Measurements from ENCODE around the gene PLPP1. TPM values are rescaled to one million over a fixed set of nuclear protein-coding genes. Genes with fewer than 3 reads are reported as not detected.

Gene PLPP1
- total RNA-seq, 1 experiment from 2014 or later: 12.8 TPM

DNA sequence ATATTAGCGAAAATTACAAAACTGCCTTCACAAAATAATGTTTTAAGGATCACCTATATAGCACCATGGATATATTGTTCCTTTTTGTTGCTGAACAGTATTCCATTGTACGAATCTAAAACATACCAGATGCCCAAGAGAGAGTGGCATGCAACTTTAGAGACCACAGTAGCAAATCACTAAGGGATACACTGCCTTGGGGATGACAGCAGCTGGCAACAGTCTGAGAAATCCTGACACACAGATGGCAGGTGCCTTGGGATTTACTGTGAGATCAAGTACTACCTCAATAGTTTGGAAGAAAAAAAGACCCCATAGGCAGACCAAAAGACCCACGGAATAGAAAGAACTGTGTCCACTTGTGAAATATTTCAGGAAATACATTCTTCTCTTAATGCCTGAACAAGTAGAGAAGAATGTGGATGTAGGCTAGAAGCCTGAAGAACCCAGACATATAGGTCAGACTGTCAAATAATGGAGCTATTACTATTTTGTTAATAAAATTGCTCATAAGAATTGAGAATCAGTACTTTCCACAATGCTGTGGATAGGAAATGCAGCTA lies 53.4 kb downstream of the PLPP1 start:
- no peak for DNase-seq
- H3K4me3 ChIP-seq: no peak overlapping the region
- no peaks in the 10 kb centered on the region for H3K9me3 ChIP-seq
- no peaks in the 10 kb centered on the region for H3K27me3 ChIP-seq
- H3K36me3 ChIP-seq: no peaks in the 10 kb centered on the region

DNA sequence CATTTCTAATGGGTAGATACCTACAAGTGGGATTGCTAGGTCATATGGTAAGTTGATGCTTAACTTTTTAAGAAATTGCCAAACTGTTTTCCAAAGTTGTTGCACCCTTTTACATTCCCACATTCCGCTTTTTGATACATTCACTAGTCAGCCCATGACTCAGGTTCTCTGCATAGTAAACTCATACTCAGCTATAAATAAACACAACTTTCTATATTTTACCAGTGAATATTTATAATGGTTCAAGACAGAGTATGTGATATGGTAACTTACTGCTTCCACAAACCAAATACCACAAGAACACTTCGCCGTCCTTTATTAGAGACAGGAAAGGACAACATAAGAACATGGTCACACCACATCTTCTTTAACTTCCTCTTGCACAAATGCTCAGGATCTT lies 54.0 kb downstream of the PLPP1 start:
- no peaks in the 10 kb centered on the region for H3K36me3 ChIP-seq
- DNase-seq: no peak
- no peaks in the 10 kb centered on the region for H3K27me3 ChIP-seq
- H3K4me3 ChIP-seq: no peak overlapping the region
- no peaks in the 10 kb centered on the region for H3K9me3 ChIP-seq

DNA sequence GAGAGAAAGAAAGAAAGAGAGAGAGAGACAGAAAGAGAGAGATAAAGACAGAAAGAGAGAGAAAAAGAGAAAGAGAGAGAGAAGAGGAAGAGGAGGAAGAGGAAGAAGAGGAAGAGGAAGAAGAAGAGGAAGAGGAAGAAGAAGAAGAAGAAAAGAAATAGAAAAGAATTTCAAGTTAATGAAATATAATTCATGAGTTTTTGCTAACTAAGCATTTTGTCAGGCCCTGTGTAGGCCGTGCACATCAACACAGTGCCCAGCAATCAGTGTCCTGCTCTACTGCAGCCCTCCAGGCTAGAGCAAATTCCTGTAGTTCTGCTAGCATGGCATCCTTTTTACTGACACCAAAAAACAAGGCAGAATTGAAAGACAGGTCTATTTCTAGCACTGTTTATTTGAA lies 62.1 kb downstream of the PLPP1 start:
- no peak for DNase-seq
- no peaks in the 10 kb centered on the region for H3K27me3 ChIP-seq
- no peaks in the 10 kb centered on the region for H3K36me3 ChIP-seq
- H3K9me3 ChIP-seq: no peaks in the 10 kb centered on the region
- no peak overlapping the region for H3K4me3 ChIP-seq

DNA sequence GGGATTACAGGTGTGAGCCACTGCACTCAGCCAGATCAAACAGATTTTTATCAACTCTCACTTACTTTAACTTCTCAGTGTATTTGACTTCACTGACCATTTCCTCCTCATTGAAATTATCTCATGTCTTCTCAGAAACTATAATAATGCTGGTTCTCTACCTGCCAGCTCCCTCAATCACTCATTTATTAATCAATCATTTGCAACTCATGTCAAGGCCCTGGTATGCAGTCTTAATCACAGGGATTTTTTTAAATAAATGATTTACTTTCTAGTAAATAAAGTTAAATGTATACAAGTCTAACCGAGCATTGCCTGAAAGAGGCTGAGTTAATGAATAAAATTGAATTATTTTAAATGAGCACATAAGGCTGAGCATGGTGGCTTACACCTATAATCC lies 63.3 kb downstream of the PLPP1 start:
- H3K36me3 ChIP-seq: no peaks in the 10 kb centered on the region
- no peak for DNase-seq
- H3K4me3 ChIP-seq: no peak overlapping the region
- no peaks in the 10 kb centered on the region for H3K9me3 ChIP-seq
- H3K27me3 ChIP-seq: no peaks in the 10 kb centered on the region

DNA sequence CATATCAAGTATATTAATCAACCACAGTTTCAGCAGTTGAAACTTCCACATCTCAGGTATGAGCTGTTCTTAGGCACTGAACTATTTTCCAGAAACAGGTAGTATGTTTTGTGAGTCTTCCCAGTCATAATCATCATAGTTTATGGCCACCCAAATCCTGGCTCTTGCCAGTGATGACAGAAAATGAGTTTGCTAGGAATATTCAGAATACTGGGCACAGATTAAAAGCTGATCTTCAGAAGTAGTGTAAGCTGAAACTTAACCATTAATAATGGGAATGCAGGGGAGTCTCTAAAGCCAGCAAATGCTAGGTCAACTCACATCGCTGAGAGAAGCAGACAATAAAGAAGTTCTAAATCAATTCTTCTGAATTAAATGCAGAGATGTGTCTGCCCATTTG lies 64.5 kb downstream of the PLPP1 start:
- Histone ChIP-seq H3K27me3 (no peaks in the 10 kb centered on the region), H3K36me3 (no peaks in the 10 kb centered on the region), H3K4me3 (no peak overlapping the region), H3K9me3 (no peaks in the 10 kb centered on the region)
- DNase-seq: no peak

GRCh38 chr5:55469839-55470238 lies 64.9 kb downstream of the PLPP1 start:
- no peak overlapping the region for H3K4me3 ChIP-seq
- DNase-seq: no peak
- H3K9me3 ChIP-seq: no peaks in the 10 kb centered on the region
- H3K27me3 ChIP-seq: no peaks in the 10 kb centered on the region
- H3K36me3 ChIP-seq: no peaks in the 10 kb centered on the region

DNA sequence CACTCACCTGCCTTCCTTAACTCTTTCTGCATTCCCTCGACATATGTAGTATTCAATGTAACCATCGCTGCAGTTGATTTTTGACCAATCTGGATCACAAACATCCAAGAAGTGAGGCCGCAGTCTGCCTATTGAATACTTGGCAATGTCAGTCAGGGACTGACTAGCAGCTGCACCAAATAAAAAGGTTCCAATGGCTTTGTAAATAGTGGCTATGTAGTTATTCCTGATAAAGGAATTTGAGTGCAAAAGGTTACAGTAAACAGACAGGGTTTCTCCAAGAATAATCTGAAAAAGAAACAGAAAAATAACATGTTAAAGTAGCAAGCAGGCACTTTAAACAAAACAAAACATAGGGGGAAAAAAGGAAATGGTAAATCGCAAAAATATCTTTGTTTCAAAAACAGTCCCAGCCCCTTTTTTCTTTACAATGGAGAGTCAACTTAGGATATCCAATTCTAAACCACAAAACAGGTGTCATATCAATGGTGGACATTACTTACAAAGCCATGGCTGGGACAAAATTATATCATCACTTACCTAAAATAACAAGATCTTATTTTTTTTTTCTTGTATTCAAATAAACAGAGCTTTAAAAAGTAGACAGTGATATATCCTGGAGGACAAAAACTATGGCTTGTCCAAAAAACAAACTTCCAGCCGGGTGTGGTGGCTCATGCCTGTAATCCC lies 66.8 kb downstream of the PLPP1 start:
- H3K9me3 ChIP-seq: no peaks in the 10 kb centered on the region
- no peak overlapping the region for H3K4me3 ChIP-seq
- H3K36me3 ChIP-seq: no peaks in the 10 kb centered on the region; the same call in 1 of the 2 replicates
- no peak for DNase-seq
- H3K27me3 ChIP-seq: no peaks in the 10 kb centered on the region

DNA sequence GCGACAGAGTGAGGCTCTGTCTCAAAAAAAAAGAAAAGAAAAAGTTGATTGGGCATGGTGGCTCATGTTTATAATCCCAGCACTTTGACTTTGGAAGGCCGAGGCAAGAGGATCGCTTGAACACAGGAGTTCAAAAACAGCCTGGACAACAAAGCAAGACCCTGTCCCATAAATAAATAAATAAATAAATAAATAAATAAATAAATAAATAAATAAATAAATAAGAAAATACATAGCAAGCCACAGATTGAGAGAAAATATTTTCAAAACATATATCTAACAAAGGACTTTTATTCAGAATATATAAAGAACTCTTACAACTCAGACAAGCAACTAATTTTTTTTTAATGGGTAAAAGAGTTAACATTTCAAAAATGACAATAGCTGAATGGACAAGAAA lies 71.2 kb downstream of the PLPP1 start:
- Histone ChIP-seq H3K27me3 (no peaks in the 10 kb centered on the region), H3K36me3 (no peaks in the 10 kb centered on the region; the same call in 1 of the 2 replicates), H3K4me3 (no peak overlapping the region), H3K9me3 (no peaks in the 10 kb centered on the region)
- DNase-seq: no peak

GRCh38 chr5:55459572-55459971 lies 75.2 kb downstream of the PLPP1 start:
- no peaks in the 10 kb centered on the region for H3K9me3 ChIP-seq
- DNase-seq: no peak
- H3K36me3 ChIP-seq: no peaks in the 10 kb centered on the region; the same call in 1 of the 2 replicates
- no peak overlapping the region for H3K4me3 ChIP-seq
- H3K27me3 ChIP-seq: no peaks in the 10 kb centered on the region

- Histone ChIP-seq H3K36me3 (no peaks in the 10 kb centered on the region; the same call in 1 of the 2 replicates), H3K27me3 (no peaks in the 10 kb centered on the region), H3K9me3 (no peaks in the 10 kb centered on the region), H3K4me3 (no peak overlapping the region)
- no peak for DNase-seq
Observed at GRCh38 chr5:55456216-55456895, 78.4 kb downstream of the PLPP1 start.

DNA sequence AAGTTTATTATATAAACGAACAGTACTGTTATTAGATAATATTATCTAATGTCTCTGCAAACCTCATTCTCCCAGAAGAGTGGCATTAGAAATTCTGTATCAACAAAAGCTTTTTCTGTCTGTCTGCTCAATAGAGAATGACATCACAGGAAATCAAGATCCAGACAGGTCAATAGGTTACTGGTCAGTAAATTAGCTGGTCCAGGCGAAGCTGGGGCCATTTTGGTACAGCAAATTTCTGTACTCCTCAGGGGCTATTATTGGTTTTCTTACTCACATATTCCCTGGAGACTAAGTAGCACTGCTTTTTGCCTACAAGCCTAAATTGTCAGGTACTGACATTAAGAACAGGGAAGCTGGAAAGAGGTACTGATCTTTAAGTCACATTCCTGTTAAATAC lies 80.5 kb downstream of the PLPP1 start:
- Histone ChIP-seq H3K4me3 (no peak overlapping the region), H3K27me3 (no peaks in the 10 kb centered on the region), H3K9me3 (no peaks in the 10 kb centered on the region), H3K36me3 (no peaks in the 10 kb centered on the region)
- no peak for DNase-seq

- Histone ChIP-seq H3K4me3 (no peak overlapping the region), H3K27me3 (no peaks in the 10 kb centered on the region), H3K9me3 (no peaks in the 10 kb centered on the region), H3K36me3 (no peaks in the 10 kb centered on the region)
- no peak for DNase-seq
Observed at GRCh38 chr5:55453211-55453610, 81.6 kb downstream of the PLPP1 start.

DNA sequence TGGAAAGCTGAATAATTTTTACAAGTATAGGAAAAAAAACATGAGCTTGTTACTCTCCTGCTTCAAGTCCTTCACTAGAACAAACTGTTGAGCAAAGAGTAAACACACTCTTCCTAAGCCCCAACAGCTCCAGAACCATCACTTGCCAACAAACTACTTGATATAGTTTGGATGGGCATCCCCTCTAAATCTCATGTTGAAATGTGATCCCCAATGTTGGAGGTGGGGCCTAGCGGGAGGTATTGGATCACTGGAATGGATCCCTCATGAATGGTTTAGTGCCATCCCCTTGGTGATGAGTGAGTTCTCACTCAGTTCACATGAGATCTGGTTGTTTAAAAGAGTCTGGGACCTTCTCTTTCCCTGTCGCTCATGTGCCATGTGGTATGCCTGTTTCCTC lies 82.8 kb downstream of the PLPP1 start:
- Histone ChIP-seq H3K4me3 (no peak overlapping the region), H3K9me3 (no peaks in the 10 kb centered on the region), H3K36me3 (no peaks in the 10 kb centered on the region), H3K27me3 (no peaks in the 10 kb centered on the region)
- no peak for DNase-seq

- Histone ChIP-seq H3K27me3 (no peaks in the 10 kb centered on the region), H3K36me3 (no peaks in the 10 kb centered on the region), H3K4me3 (no peak overlapping the region), H3K9me3 (no peaks in the 10 kb centered on the region)
- DNase-seq: no peak
Observed at GRCh38 chr5:55450050-55450765, 84.6 kb downstream of the PLPP1 start.

GRCh38 chr5:55446640-55447351 lies 88.0 kb downstream of the PLPP1 start:
- DNase-seq: no peak
- Histone ChIP-seq H3K27me3 (no peaks in the 10 kb centered on the region), H3K36me3 (no peaks in the 10 kb centered on the region), H3K4me3 (no peak overlapping the region), H3K9me3 (no peaks in the 10 kb centered on the region)

DNA sequence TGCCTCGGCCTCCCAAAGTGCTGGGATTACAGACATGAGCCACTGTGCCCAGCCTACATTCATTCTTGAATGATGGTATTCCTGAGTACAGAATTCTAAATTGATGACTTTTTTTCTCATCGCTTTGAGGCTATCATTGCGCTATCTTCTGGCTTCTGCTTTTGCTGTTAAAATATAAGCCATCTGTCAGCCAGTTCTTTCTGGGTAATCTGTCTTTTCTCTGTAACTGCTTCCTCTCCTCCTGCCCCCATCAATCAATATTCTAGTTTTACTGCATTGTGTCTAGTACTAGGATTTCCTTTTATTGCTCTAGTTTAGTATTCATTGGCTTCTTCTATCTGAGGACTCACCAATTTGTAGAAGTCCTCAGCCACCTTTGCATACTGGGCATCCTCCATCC lies 89.0 kb downstream of the PLPP1 start:
- no peak for DNase-seq
- H3K4me3 ChIP-seq: no peak overlapping the region
- no peaks in the 10 kb centered on the region for H3K36me3 ChIP-seq
- no peaks in the 10 kb centered on the region for H3K9me3 ChIP-seq
- no peaks in the 10 kb centered on the region for H3K27me3 ChIP-seq

DNA sequence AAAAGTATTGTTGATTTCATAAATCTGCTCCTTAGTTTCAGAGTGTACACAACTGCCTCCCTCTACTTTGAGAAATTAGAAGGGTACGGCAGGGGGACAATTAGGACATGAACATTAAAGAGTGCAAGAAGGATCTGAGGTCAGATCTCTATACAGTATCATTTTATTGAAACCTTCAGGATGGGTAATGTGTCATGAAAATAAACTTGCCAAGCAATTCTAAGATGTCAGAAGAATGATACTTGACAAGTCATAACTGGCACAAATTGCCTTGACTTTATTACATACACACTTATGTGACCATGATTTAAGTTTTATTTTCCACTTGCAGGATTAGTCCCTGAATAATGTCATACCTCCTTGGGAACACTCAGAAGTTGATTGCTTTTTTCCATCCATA lies 92.8 kb downstream of the PLPP1 start:
- Histone ChIP-seq H3K27me3 (no peaks in the 10 kb centered on the region), H3K36me3 (peaks cover 11% of the 10 kb centered on the region), H3K9me3 (no peaks in the 10 kb centered on the region), H3K4me3 (no peak overlapping the region)
- DNase-seq: no peak

Data from MG63 (cell line).